H9 (cell line): ENCODE results near the gene USP47. TPM values are rescaled to one million over a fixed set of nuclear protein-coding genes. Genes with fewer than 3 reads are reported as not detected.
A peak's percentile ranks its signal among the peaks of the same experiment; 100 is the strongest.

Experiments used
- DNase-seq: peaks from one replicate; pipeline ENCODE4 v3.0.0-alpha.2; 2017
- H2AFZ ChIP-seq: one replicate; pipeline ENCODE4 v1.6.1; 2013; ENCODE audit warnings: mild to moderate bottlenecking, low read length, control low read depth, moderate library complexity
- H2AK5ac ChIP-seq: 2 replicates; pipeline ENCODE4 v1.6.1; 2013; ENCODE audit warnings: low read length, control low read depth, mixed read lengths; ENCODE audit not compliant: insufficient read length
- H2BK120ac ChIP-seq: one replicate; pipeline ENCODE4 v1.6.1; 2013; ENCODE audit warnings: low read depth, mild to moderate bottlenecking, low read length, control low read depth, inconsistent platforms; ENCODE audit not compliant: poor library complexity, severe bottlenecking
- H2BK12ac ChIP-seq: 2 replicates; pipeline ENCODE4 v1.6.1; 2013; ENCODE audit warnings: low read length, control low read depth, mixed read lengths, low read depth; ENCODE audit not compliant: insufficient read length
- H2BK15ac ChIP-seq: 2 replicates; pipeline ENCODE4 v1.6.1; 2013; ENCODE audit warnings: low read depth, low read length, control low read depth
- H2BK20ac ChIP-seq: one replicate; pipeline ENCODE4 v1.6.1; 2013; ENCODE audit warnings: low read depth, mild to moderate bottlenecking, low read length, control low read depth, inconsistent platforms; ENCODE audit not compliant: poor library complexity, severe bottlenecking
- H2BK5ac ChIP-seq: 2 replicates; pipeline ENCODE4 v1.6.1; 2013; ENCODE audit warnings: low read length, control low read depth, mixed read lengths; ENCODE audit not compliant: insufficient read length
- H3K14ac ChIP-seq: 2 replicates; pipeline ENCODE4 v1.6.1; 2013; ENCODE audit warnings: low read length, control low read depth; ENCODE audit not compliant: insufficient read depth
- H3K18ac ChIP-seq: 2 replicates; pipeline ENCODE4 v1.6.1; 2013; ENCODE audit warnings: low read depth, mild to moderate bottlenecking, mixed read lengths, low read length, control low read depth; ENCODE audit not compliant: insufficient read length
- H3K23ac ChIP-seq: 2 replicates; pipeline ENCODE4 v1.6.1; 2013; ENCODE audit warnings: low read length, control low read depth, mixed read lengths, low read depth; ENCODE audit not compliant: insufficient read length
- H3K23me2 ChIP-seq: 2 replicates; pipeline ENCODE4 v1.6.1; 2013; ENCODE audit warnings: low read depth, mild to moderate bottlenecking, mixed read lengths, low read length, control low read depth; ENCODE audit not compliant: insufficient read length, poor library complexity, severe bottlenecking
- H3K27ac ChIP-seq: 2 replicates; pipeline ENCODE4 v1.5.1; 2013; ENCODE audit warnings: low read length, control low read depth, mixed read lengths, low read depth; ENCODE audit not compliant: insufficient read length
- H3K27me3 ChIP-seq: 2 replicates; pipeline ENCODE4 v1.6.1; 2013; ENCODE audit warnings: low read length, control low read depth, inconsistent platforms; ENCODE audit not compliant: insufficient read depth
- H3K4ac ChIP-seq: 2 replicates; pipeline ENCODE4 v1.6.1; 2013; ENCODE audit warnings: low read depth, mild to moderate bottlenecking, control low read depth, inconsistent platforms, low read length, moderate library complexity
- H3K4me1 ChIP-seq: 2 replicates; pipeline ENCODE4 v1.6.1; 2013; ENCODE audit warnings: low read length, control low read depth, inconsistent platforms; ENCODE audit not compliant: insufficient read depth
- H3K4me2 ChIP-seq: 2 replicates; pipeline ENCODE4 v1.6.1; 2013; ENCODE audit warnings: low read length, control low read depth, mixed read lengths; ENCODE audit not compliant: insufficient read length, insufficient read depth
- H3K56ac ChIP-seq: 2 replicates; pipeline ENCODE4 v1.6.1; 2013; ENCODE audit warnings: low read depth, mild to moderate bottlenecking, mixed read lengths, low read length, control low read depth; ENCODE audit not compliant: insufficient read length
- H3K79me1 ChIP-seq: 2 replicates; pipeline ENCODE4 v1.6.1; 2013; ENCODE audit warnings: low read depth, mild to moderate bottlenecking, moderate library complexity, low read length, control low read depth, inconsistent platforms; ENCODE audit not compliant: insufficient read depth, poor library complexity, severe bottlenecking
- H3K79me2 ChIP-seq: 2 replicates; pipeline ENCODE4 v1.6.1; 2013; ENCODE audit warnings: low read length, control low read depth, inconsistent platforms; ENCODE audit not compliant: insufficient read depth
- H3K9ac ChIP-seq: 2 replicates; pipeline ENCODE4 v1.6.1; 2013; ENCODE audit warnings: low read length, control low read depth, mixed read lengths; ENCODE audit not compliant: insufficient read length; ENCODE audit errors: extremely low read depth
- H3K9me3 ChIP-seq: one replicate; pipeline ENCODE4 v1.6.1; 2013; ENCODE audit warnings: low read depth, low read length, inconsistent platforms; ENCODE audit not compliant: control insufficient read depth
- H3T11ph ChIP-seq: one replicate; pipeline ENCODE4 v1.6.1; 2013; ENCODE audit warnings: mild to moderate bottlenecking, low read length, control low read depth, inconsistent platforms
- H4K20me1 ChIP-seq: one replicate; pipeline ENCODE4 v1.6.1; 2013; ENCODE audit not compliant: control insufficient read depth, insufficient read length, insufficient read depth
- H4K5ac ChIP-seq: 2 replicates; pipeline ENCODE4 v1.6.1; 2013; ENCODE audit warnings: low read depth, mild to moderate bottlenecking, mixed read lengths, low read length, control low read depth; ENCODE audit not compliant: insufficient read length
- H4K8ac ChIP-seq: replicated peaks from 2 replicates; pipeline ENCODE4 v1.6.1; 2013; ENCODE audit warnings: low read length, control low read depth, mixed read lengths, low read depth; ENCODE audit not compliant: insufficient read length
- H4K91ac ChIP-seq: 2 replicates; pipeline ENCODE4 v1.6.1; 2013; ENCODE audit warnings: low read depth, mild to moderate bottlenecking, moderate library complexity, mixed read lengths, low read length, control low read depth; ENCODE audit not compliant: insufficient read length
- H3K27ac Mint-ChIP-seq, 3 experiments: 2 replicates in 2 of 3; 3 replicates in 1 of 3; pipeline ENCODE4 v1.8.0; 2020 to 2021; ENCODE audit warnings: mixed read lengths in 3 of 3, mild to moderate bottlenecking in 1 of 3, moderate library complexity in 1 of 3
- H3K27me3 Mint-ChIP-seq: 2 replicates; pipeline ENCODE4 v1.8.0; 2021; ENCODE audit warnings: low read depth, mild to moderate bottlenecking, moderate library complexity, mixed read lengths
- H3K36me3 Mint-ChIP-seq, 3 experiments: 2 replicates in 2 of 3; 3 replicates in 1 of 3; pipeline ENCODE4 v1.8.0; 2020 to 2021; ENCODE audit warnings: low read depth in 3 of 3, mixed read lengths in 3 of 3; ENCODE audit not compliant: insufficient read depth in 1 of 3
- H3K4me1 Mint-ChIP-seq, 2 experiments: 2 replicates each; pipeline ENCODE4 v1.8.0; 2020; ENCODE audit warnings: mixed read lengths in 2 of 2
- H3K4me3 Mint-ChIP-seq, 2 experiments: 2 replicates in 1 of 2; 3 replicates in 1 of 2; pipeline ENCODE4 v1.8.0; 2020 to 2021; ENCODE audit warnings: mild to moderate bottlenecking in 2 of 2, mixed read lengths in 2 of 2, moderate library complexity in 1 of 2
- H3K9me3 Mint-ChIP-seq, 2 experiments: 2 replicates in 1 of 2; 3 replicates in 1 of 2; pipeline ENCODE4 v1.8.0; 2020; ENCODE audit warnings: mild to moderate bottlenecking in 2 of 2, mixed read lengths in 2 of 2, moderate library complexity in 1 of 2
- CTCF ChIP-seq: fragments of 200-600 bp; sonication (generic); conservative IDR thresholded peaks from 3 replicates; pipeline ENCODE4 v1.8.0; 2021; ENCODE audit warnings: antibody characterized with exemption, mild to moderate bottlenecking
- WGBS: extraction: QIAGEN DNeasy Blood & Tissue Kit; methylation state at CpG from one replicate; pipeline ENCODE4 v1.1.7; 2013; ENCODE audit warnings: missing lambda C conversion rate, low lambda C conversion rate, mixed read lengths; ENCODE audit not compliant: insufficient read length; ENCODE audit errors: extremely low coverage; 5-methylcytosine and 5-hydroxymethylcytosine counted together
- total RNA-seq: library from RNA; stranded (reverse); gene quantifications from 2 replicates; pipeline ENCODE4 v1.2.1, GENCODE V29; 2021

USP47 gene
- total RNA-seq, 1 experiment from 2014 or later, result 26.7 TPM

- no CpG with 5 or more reads among the region's 1 CpG for WGBS
- no peak overlapping the region for H3K4ac ChIP-seq
- no peak overlapping the region for H2BK15ac ChIP-seq
- peaks cover 6% of the 10 kb centered on the region for H3K4me1 ChIP-seq
- H2BK20ac ChIP-seq, result no peak overlapping the region
- H3T11ph ChIP-seq, result no peak overlapping the region
- H4K91ac ChIP-seq, result no peak overlapping the region
- peaks cover 3% of the 10 kb centered on the region for H3K79me1 ChIP-seq
- H2AK5ac ChIP-seq, result no peak overlapping the region
- no peak overlapping the region for H3K4me2 ChIP-seq
- Mint-ChIP-seq H3K4me3 (no peak overlapping the region), H3K27ac (no peak overlapping the region), H3K4me1 (peaks cover 50% of the 10 kb centered on the region in 2 experiments), H3K9me3 (peaks cover 17 to 24% of the 10 kb centered on the region in 2 experiments), H3K36me3 (peaks cover 12 to 24% (median 14%) of the 10 kb centered on the region in 3 experiments), H3K27me3 (no peaks in the 10 kb centered on the region; the same call in 1 of the 2 replicates)
- H2BK5ac ChIP-seq, result no peak overlapping the region
- no peak overlapping the region for H3K56ac ChIP-seq
- no peaks in the 10 kb centered on the region for H3K23me2 ChIP-seq
- peaks cover 4% of the 10 kb centered on the region for H3K9me3 ChIP-seq
- DNase-seq, result no peak
- no peak overlapping the region for H3K9ac ChIP-seq
- no peak overlapping the region for H3K18ac ChIP-seq
- peaks cover 7% of the 10 kb centered on the region; the same call in 1 of the 2 replicates for H3K79me2 ChIP-seq
- H4K5ac ChIP-seq, result no peak overlapping the region
- no peak overlapping the region for H3K27ac ChIP-seq
- no peak overlapping the region for H2AFZ ChIP-seq
- H2BK120ac ChIP-seq, result no peak overlapping the region
- TF ChIP-seq CTCF, result peak; percentile 41; the same call in 2 of the 3 replicates
- H3K23ac ChIP-seq, result no peak overlapping the region
- H3K27me3 ChIP-seq, result no peaks in the 10 kb centered on the region
- H4K20me1 ChIP-seq, result no peaks in the 10 kb centered on the region
- no peak overlapping the region for H2BK12ac ChIP-seq
- no peak overlapping the region for H4K8ac ChIP-seq
- no peak overlapping the region for H3K14ac ChIP-seq
Observed at GRCh38 chr11:11867720-11868119, 25.9 kb downstream of the USP47 start.
